Right renal pelvis (tissue), 4 donors: ENCODE data around the gene DTWD2. TPM values are rescaled to one million over a fixed set of nuclear protein-coding genes. Genes with fewer than 3 reads are reported as not detected.

ENCODE experiments used
- DNase-seq, 4 donors: peaks; one replicate each; pipeline ENCODE4 v3.0.0-alpha.2; 2013; ENCODE audit warnings: low read depth in 4 of 4, low spot score in 3 of 4, missing footprints in 1 of 4
- polyA plus RNA-seq, 4 donors: library from polyadenylated mRNA; unstranded; fragments of 120-200 nt; gene quantifications; one replicate each; pipeline ENCODE4 v1.2.1, GENCODE V29; 2013; ENCODE audit not compliant: insufficient read length in 4 of 4

DTWD2 gene, protein sequence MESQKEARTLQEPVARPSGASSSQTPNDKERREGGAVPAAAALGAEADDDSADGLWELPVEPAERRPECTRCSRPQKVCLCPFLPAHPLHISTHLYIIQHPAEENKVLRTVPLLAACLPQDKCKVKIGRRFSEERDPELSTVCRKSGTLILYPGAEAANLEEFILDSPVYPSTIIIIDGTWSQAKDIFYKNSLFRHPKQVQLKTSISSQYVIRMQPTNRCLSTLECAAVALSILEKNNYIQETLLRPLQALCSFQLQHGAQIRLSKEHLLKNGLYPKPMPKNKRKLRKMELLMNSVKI
- polyA plus RNA-seq: 10 to 100 TPM; 14.1 to 17.2 (median 15.7) TPM

DNA sequence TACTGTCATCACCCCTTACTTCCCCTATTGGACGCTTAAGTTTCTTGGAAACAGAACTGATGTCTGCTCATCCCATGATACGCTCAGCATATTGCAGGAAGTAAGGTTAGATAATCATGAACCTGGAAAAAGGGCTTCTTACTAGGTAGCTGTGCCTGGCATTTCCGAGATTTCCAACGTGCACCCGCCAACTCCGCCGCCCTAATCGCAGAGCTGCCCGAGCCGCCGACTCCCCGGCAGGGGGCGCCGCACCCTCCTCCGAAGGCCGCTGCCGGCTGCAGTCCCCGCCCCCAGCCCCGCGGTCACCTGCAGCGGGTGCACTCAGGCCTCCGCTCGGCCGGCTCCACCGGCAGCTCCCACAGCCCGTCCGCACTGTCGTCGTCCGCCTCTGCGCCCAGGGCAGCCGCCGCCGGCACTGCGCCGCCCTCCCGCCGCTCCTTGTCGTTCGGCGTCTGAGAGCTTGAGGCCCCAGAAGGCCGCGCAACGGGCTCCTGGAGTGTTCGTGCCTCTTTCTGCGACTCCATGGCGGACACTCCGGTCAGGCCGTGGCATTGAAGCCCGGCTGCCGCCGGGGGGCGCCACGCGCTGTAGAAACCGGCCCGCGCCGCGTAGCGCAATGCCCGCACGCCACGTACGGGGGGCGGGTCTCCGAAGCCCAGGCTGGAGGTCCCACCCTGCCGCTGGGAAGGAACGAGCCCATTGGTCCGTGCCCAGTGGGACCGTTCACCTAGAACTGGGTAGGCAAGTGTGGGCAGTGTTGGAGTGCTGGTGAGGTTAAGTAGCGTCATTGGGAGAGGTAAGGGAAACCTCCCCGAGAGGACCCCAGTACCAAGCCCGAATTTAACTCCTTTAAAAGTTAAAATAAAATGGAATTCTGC, at the start of gene DTWD2:
Gene DTWD2, minus strand, starts transcription at position 560 of the 878 bp plus-strand sequence. Its CDS starts 36 bp downstream, at position 524.
- peak; percentile 88 to 96 (median 90) for DNase-seq

DNA sequence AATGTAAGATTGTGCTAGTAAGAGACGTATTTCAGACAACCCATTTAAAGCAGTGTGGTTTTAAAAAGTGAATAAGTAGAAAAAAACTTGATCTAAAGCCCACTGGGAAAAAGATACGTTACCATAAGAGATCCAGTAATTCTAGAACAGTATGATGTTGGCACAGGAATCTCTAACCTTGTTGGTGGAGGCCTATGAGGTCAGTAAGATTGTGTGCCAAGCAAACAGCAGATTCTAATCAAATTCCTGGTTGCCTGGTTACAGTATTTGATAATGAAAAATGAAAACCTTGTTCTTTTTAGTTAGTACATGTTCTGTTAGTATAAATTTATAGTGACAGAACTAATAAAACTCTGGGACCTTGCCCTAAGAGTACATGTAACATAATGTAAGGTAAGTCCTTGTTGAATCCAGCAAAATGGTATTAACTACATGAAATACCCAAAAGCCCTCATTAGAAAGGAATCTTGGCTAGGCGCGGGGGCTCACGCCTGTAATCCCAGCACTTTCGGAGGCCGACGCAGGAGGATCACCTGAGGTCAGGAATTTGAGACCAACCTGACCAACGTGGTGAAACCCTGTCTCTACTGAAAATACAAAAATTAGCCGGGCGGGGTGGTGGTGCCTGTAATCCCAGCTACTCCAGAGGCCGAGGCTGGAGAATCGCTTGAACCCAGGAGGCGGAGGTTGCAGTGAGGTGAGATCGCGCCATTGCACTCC, 49.3 kb upstream of the DTWD2 start:
- DNase-seq: no peak

DNA sequence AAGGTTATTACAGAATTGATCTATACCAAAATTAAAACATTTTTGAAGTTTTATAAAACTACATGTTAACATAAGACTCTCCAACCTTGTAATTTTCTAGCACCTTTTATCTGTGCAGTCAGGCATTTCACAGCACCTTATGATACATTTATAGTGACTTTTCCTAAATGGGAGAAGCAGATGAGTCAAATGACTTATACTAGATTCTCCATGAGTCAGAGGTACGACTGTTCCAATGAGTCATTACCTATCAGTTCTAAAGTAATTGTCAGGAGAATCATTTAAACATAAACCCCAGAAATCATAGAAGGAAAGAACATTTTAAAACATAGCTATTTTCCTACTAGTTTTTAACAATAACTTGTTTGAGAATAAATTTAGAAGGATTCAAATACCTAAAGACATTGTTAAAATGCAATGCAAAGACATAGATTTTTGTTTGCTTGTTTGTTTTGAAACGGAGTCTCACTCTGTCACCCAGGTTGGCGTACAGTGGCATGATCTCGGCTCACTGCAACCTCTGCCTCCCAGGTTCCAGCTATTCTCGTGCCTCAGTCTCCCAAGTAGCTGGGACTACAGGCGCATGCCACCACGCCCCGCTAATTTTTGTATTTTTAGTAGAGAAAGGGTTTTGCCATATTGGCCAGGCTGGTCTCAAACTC, 47.9 kb upstream of the DTWD2 start:
- no peak for DNase-seq

DNA sequence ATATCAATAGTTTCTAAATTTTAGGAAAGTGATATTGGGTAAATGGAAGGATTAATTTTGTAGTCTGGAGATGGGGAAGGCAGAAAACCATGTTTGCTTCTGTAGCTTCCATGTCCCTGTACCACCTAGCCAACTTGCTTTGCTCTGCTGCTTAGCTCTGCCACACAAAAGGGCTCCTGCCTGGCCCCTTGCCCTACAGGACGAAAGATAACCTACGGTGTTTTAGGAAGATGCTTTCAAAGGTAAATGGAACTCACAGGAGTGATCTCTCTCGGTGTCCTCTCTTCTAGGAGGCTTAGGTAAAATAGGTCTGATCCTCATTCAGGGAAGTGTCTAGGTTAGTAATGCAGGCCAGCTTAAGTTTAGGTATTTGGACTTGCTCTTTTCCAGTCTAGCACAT, 44.8 kb upstream of the DTWD2 start:
- no peak for DNase-seq

DNA sequence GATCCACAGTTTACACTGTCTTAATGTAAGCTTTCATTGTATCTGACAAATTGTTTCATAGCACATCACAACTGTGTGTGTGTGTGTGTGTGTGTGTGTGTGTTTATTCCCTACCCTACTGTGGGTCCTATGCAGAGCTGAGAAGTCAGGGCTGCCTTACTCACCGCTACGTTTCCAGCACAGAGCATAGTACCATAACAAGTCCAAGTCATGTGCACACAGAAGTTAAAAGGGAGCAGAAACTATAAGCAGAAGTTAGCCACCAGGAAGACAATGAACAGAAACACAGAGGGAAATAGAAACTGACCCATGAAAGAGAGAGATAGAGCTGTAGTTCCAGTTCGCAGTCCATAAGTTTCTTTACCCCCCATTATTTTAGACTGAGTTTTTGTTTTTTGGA, 44.3 kb upstream of the DTWD2 start:
- DNase-seq: no peak

DNA sequence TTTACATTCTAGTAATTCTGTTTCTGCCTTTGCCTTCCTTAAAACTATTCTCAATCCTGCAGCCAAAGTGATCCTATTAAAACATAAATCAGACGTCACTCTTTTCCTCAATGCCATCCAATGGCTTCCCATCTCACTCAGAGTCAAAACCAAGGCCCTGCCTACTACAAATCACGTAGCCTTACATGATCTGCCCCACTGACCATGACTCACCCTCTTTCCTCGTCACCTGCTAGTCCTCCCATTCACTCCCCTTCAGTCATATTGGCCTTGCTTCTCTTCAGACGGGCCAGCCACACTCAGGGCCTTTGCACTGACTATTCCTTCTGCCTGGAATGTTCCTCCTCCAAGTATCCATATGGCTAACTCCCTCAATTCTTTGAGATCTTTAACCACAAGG, 43.6 kb upstream of the DTWD2 start:
- DNase-seq: no peak

DNA sequence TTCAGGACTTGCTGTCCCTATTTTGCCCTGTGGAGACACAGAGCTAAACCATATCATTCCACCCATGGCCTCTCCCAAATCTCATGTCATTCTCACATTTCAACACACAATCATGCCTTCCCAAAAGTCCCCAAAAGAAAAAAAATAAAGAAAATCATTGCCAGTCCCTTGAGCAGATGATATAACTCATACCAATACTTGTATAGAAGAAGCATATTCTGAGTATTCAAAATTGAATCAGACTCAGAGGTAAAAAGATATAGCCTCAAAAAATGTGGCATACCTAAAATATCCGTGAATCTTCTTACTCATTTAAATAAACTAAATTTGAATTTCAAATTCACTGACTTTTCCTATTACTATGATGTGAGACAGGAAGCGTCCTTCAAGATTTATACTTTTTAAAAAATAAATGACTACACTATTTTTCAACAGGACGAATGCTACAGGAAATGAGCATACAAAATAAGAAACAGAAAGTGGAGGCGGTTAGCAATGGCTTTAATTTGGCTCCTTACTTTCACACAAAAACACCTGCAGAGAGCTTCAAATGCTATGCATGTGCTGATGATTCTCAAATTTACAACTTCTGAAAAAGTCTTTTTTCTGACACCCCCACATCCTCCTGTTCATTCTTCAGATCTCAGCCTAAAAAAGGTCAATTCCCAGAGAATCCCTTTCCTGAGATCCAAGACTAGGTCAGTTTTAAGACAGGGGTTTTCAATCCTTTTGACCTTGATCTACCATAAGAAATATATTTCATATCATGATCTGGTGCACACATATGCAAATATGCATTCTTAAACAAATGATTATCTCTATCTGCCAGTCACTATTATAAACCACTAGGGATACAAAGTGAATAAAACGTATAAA, 42.9 kb upstream of the DTWD2 start:
- no peak for DNase-seq

DNA sequence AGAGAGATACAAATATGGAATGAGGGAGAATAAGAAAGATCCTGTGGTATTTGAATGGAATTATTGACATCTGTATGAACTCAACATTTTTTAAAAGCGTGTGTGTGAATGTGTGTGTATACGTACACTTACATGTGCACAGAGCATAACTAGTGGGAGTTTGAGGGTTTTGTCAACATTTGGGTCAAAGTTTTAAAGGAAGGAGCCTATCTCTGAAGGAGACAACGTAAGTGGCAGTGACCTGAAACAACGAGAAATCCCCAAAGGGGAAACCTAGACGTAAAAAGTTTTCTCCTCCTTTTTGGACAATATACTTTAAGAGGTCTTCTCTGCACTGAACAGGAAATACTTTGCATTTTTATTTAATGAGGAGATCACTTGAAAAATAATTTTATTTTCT, 40.2 kb upstream of the DTWD2 start:
- DNase-seq: no peak

DNA sequence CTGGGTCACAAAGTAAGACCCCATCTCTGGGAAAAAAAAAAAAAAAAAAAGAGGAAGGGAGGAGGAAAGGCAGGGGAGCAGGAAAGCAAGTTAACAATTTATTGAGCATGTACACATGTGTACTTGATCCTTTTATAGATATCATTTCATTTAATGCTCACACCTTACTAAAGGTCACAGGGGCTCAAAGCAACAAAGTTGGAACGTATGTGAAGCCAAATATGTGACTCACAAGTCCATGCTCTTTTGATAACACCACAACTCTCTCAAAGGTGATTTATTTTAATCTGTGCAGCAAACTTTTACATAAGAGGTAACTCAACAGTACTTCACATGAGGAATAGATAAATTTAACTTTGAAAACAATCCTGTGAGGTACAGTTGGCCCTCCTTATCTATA, 34.4 kb upstream of the DTWD2 start:
- no peak for DNase-seq

DNA sequence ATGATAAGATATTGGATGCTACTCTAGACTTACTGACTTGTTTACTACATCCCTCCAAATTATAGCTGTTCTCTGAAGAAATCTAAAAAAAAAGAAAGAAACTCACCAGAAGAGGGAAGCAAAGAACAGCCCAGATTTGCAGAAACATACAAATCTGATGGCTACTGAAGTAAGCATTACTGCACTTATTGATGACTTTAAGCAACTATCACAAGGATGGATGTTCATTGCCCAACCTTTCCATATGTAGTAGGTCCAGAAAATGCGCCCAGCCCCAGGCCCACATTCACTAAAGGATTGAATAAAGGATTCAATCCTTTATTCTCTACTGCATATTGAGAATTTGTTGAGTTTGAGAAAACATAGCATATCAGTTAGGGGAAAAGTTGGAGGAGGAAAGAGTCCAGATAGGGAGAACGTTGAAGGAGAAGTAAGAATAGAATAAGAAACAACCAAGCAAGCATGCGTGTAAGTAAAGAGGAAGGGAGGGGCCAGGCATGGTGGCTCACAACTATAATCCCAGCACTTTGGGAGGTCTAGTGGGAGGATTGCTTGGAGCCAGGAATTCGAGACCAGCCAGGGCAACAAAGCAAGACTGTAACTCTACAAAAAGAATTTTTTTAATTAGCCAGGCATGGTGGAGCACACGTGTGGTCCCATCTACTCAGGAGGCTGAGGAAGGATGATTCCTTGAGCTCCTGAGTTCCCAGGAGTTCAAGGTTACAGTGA, 33.8 kb upstream of the DTWD2 start:
- no peak for DNase-seq

DNA sequence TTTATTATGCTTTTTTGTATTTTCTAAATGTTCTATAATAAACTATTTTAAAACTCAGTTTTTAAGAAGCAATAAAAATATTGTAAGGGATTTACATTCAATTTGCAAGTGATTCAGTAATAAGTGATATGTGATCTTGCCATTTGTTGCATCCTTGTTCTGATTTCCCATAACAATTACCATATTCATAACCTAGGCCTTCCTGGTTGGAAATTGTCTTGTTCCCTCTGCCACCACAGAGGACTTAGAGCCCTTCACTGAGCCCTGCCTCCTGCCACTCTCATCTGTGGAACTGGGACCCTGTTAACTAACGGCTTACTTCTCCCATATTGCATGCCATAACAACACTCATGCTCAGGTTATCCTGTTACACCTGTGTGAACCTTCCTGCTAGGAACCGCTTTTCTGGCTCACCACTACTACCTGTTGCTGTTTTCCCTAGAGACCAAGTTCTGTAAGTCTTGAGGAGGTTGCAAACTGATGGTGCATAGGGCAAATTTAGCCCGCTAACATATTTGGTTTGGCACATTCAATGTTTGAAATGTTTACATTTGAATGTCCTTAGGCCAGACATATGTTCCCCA, 32.9 kb upstream of the DTWD2 start:
- DNase-seq: no peak

DNA sequence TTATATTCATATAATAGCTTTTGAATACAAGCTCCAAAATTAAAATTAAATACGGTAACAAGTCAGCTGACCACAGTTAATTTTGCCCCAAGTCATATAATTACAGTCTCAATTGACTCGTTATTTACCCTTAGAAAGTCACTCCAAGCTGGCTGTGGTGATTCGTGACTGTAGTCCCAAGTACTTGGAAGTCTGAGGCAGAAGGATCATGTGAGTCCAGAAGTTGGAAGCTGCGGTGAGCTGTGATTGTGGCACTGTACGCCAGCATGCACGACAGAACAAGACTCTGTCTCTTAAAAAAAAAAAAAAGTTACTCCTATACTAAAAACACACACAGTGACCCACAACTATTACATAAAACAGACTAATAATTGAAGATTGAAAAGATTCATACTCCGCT, 31.6 kb upstream of the DTWD2 start:
- DNase-seq: no peak

DNA sequence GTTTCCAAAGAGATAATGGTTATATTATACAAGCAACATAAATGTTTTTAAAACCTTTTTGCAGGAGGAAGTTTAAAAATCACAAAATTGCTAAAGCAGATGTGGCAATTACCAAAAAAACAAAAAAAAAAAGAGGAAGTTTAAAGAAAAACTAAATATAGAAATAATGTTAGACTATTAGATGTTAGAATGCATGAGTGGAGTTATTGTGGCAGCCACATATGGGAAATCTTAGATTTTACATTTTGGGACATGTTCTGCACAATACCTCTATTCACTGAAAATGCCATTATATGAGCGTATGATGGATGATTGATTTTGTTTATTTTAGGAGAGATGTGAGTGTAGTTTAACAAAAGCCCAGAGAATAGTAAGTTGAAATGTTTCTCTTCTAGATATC, 31.2 kb upstream of the DTWD2 start:
- no peak for DNase-seq

DNA sequence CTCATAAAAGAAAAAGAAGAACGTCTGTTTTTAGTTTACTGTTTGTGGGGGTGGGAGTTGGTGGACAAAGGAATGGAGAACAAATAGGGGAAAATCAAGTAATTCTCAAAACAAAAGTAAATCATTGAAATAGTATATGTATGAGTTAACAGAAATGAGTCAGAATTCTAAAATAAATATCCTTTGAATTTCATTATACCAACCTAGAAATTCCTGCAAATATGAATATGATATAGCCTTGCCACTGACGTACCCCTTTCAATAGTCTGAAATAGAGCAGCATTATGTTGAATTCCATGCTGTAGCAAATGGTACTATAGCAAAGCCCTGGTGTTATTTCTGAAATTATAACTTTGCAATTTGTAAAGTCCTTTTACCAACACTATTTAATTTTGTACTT, 29.6 kb upstream of the DTWD2 start:
- no peak for DNase-seq

DNA sequence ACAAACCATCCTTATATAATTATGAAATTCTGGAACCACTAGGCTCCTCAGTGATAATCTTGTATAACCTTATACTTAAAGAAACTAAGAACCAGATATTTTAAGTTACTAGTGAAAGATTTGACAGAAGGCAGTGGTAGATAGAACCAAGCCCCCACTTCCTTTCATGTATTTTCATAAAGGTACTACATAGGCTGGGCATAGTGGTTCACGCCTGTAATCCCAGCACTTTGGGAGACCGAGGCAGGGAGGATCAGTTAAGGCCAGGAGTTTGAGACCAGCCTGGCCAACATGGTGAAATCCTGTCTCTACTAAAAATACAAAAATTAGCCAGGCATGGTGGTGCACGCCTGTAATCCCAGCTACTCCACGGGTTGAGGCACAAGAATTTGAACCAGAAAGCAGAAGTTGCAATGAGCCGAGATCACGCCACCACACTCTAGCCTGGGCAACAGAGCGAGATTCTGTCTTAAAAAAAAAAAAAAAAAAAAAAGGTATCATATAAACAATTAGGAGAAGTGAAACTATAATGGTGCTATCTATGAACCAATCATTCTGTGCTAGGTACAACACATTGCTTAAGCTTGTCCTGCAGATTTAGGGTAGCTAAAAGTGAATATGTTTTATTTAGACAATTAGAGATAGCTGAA, 27.9 kb upstream of the DTWD2 start:
- DNase-seq: no peak

DNA sequence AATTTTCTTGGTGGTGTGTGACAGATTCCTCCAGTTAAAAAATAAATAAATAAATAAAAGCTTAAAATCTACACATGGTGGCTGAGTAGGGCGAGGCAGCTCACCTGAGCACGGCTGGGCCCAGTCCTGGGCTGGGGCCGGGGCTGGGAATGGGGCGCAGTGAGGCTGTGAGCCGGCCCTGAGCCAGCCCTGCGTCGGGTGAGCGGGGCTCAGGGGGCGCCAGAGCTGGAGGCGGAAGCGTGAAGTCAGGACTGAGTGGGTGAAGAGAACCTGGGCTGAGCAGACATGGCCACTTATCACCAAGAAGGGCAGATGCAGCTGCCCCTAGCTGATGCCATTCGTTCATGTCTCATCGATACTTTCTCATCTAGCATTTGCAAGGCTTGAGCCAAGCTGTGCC, 22.8 kb upstream of the DTWD2 start:
- no peak for DNase-seq

DNA sequence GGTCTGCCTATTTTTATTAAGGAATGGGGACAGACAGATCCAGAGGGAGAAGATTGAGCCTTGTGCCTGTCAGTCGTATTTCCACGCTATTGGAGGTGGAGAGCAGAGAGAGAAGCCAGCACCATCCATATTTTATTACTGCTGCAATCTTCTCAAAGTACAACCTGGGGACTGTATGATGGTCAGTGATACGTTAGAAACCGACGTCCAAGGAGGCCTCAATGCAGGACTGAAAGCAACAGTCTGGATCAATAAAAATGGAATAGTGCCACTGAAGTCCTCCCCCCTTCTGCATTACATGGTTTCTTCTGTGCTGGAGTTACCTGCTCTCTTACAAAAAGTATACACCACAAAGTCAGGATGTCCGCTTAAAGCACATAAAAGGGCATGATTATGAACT, 21.9 kb upstream of the DTWD2 start:
- no peak for DNase-seq

DNA sequence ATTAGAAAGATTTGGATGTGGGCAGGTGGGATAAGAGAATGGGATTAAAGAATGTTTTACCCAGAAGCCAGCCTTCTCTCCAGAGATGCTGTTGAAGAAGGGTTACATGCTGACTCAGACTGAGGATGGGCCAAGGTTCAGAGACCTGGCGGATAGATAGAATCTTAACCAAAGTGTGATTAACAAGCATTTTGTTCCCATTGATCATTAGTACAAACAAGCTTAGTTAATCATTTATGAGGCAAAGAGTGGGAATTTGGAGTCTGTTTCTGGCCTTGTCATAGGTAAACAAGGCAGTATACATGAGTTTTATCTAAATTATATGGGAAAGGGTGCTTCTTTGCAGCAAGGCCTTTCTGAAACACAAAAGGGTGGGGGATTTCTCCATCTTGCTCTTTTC, 20.8 kb upstream of the DTWD2 start:
- no peak for DNase-seq
